DOHH2 (cell line): ENCODE results near the gene MBTPS1.

Experiments
- H3F3A ChIP-seq: fragments of 200-600 bp; sonication (generic), shearing (Covaris generic); 2 replicates; pipeline ENCODE4 v1.6.0; 2016; ENCODE audit warnings: antibody characterized with exemption, mild to moderate bottlenecking; ENCODE audit not compliant: control insufficient read depth, insufficient read depth
- H3K27ac ChIP-seq: fragments of 200-600 bp; sonication (generic); 2 replicates; pipeline ENCODE4 v1.5.1; 2014; ENCODE audit warnings: low read depth, mild to moderate bottlenecking, low read length, moderate library complexity
- H3K27me3 ChIP-seq: fragments of 200-600 bp; sonication (generic); 2 replicates; pipeline ENCODE4 v1.6.1; 2014; ENCODE audit warnings: mild to moderate bottlenecking, low read length, mixed read lengths; ENCODE audit not compliant: control insufficient read depth
- H3K36me3 ChIP-seq: fragments of 200-600 bp; sonication (generic); 2 replicates; pipeline ENCODE4 v1.6.1; 2014; ENCODE audit warnings: mild to moderate bottlenecking, low read length, moderate library complexity, mixed read lengths; ENCODE audit not compliant: control insufficient read depth
- H3K4me1 ChIP-seq: fragments of 200-600 bp; sonication (generic); 2 replicates; pipeline ENCODE4 v1.6.1; 2014; ENCODE audit warnings: mild to moderate bottlenecking, low read length, mixed read lengths; ENCODE audit not compliant: control insufficient read depth
- H3K4me2 ChIP-seq: fragments of 200-600 bp; sonication (generic); 2 replicates; pipeline ENCODE4 v1.6.0; 2014; ENCODE audit warnings: mild to moderate bottlenecking, low read length, moderate library complexity
- H3K4me3 ChIP-seq: fragments of 200-600 bp; sonication (generic); 2 replicates; pipeline ENCODE4 v1.5.1; 2014; ENCODE audit warnings: mild to moderate bottlenecking, low read length, mixed read lengths
- H3K79me2 ChIP-seq: fragments of 200-600 bp; sonication (generic); 2 replicates; pipeline ENCODE4 v1.6.1; 2014; ENCODE audit warnings: mild to moderate bottlenecking, low read length, mixed read lengths; ENCODE audit not compliant: control insufficient read depth
- H3K9me2 ChIP-seq: fragments of 200-600 bp; sonication (generic); replicated peaks from 2 replicates; pipeline ENCODE4 v1.6.1; 2014; ENCODE audit warnings: mild to moderate bottlenecking, low read length, mixed read lengths; ENCODE audit not compliant: control insufficient read depth
- H3K9me3 ChIP-seq: fragments of 200-600 bp; sonication (generic); 2 replicates; pipeline ENCODE4 v1.6.1; 2014; ENCODE audit warnings: antibody characterized with exemption, low read length, mixed read lengths; ENCODE audit not compliant: control insufficient read depth, insufficient read depth
- H4K20me1 ChIP-seq: fragments of 200-600 bp; sonication (generic); 2 replicates; pipeline ENCODE4 v1.6.0; 2014; ENCODE audit warnings: low read depth, mild to moderate bottlenecking, antibody characterized with exemption, low read length, moderate library complexity; ENCODE audit not compliant: control insufficient read depth, insufficient read depth
- CTCF ChIP-seq: fragments of 200-600 bp; sonication (generic); IDR thresholded peaks from one replicate; pipeline ENCODE4 v1.5.1; 2014; ENCODE audit warnings: antibody characterized with exemption, mild to moderate bottlenecking, low read depth, low read length; ENCODE audit not compliant: poor library complexity, severe bottlenecking
- EZH2phosphoT487 ChIP-seq: fragments of 200-600 bp; sonication (generic); IDR thresholded peaks from 2 replicates; pipeline ENCODE4 v1.6.1; 2017; ENCODE audit warnings: borderline replicate concordance, mild to moderate bottlenecking, antibody characterized with exemption, low read length, moderate library complexity, mixed read lengths

Gene MBTPS1

GRCh38 chr16:84009282-84009681 is 107.5 kb downstream of the MBTPS1 start:
- Histone ChIP-seq H3K79me2 (no peaks in the 10 kb centered on the region), H3F3A (no peaks in the 10 kb centered on the region), H3K4me1 (peaks cover 1% of the 10 kb centered on the region), H3K4me3 (no peak overlapping the region), H3K27ac (no peak overlapping the region), H3K4me2 (no peak overlapping the region), H3K9me2 (no peaks in the 10 kb centered on the region), H3K27me3 (no peaks in the 10 kb centered on the region), H4K20me1 (no peaks in the 10 kb centered on the region), H3K9me3 (no peaks in the 10 kb centered on the region), H3K36me3 (no peaks in the 10 kb centered on the region)
- TF ChIP-seq CTCF (no peak), EZH2phosphoT487 (no peak)

- H4K20me1 ChIP-seq, result no peaks in the 10 kb centered on the region
- H3K9me3 ChIP-seq, result no peaks in the 10 kb centered on the region
- TF ChIP-seq EZH2phosphoT487 (no peak), CTCF (no peak)
- H3K9me2 ChIP-seq, result no peaks in the 10 kb centered on the region
- H3F3A ChIP-seq, result no peaks in the 10 kb centered on the region
- no peaks in the 10 kb centered on the region for H3K4me1 ChIP-seq
- H3K4me3 ChIP-seq, result no peak overlapping the region
- H3K79me2 ChIP-seq, result no peaks in the 10 kb centered on the region
- H3K36me3 ChIP-seq, result no peaks in the 10 kb centered on the region
- H3K27ac ChIP-seq, result no peak overlapping the region
- H3K27me3 ChIP-seq, result no peaks in the 10 kb centered on the region
- no peak overlapping the region for H3K4me2 ChIP-seq
These were observed 108.8 kb downstream of the MBTPS1 start for GRCh38 chr16:84007965-84008364.

GRCh38 chr16:84007520-84007919 is 109.2 kb downstream of the MBTPS1 start:
- no peak overlapping the region for H3K4me2 ChIP-seq
- H3F3A ChIP-seq, result no peaks in the 10 kb centered on the region
- H3K79me2 ChIP-seq, result no peaks in the 10 kb centered on the region
- no peaks in the 10 kb centered on the region for H3K27me3 ChIP-seq
- H3K36me3 ChIP-seq, result no peaks in the 10 kb centered on the region
- no peaks in the 10 kb centered on the region for H3K4me1 ChIP-seq
- H4K20me1 ChIP-seq, result no peaks in the 10 kb centered on the region
- H3K4me3 ChIP-seq, result no peak overlapping the region
- no peak for TF ChIP-seq EZH2phosphoT487
- no peak for TF ChIP-seq CTCF
- H3K27ac ChIP-seq, result no peak overlapping the region
- no peaks in the 10 kb centered on the region for H3K9me3 ChIP-seq
- H3K9me2 ChIP-seq, result no peaks in the 10 kb centered on the region

- Histone ChIP-seq H3K4me1 (no peaks in the 10 kb centered on the region), H3K79me2 (no peaks in the 10 kb centered on the region), H3K27me3 (no peaks in the 10 kb centered on the region), H3K9me3 (no peaks in the 10 kb centered on the region), H3K9me2 (no peaks in the 10 kb centered on the region), H3K4me3 (no peak overlapping the region), H3F3A (no peaks in the 10 kb centered on the region), H3K36me3 (no peaks in the 10 kb centered on the region), H3K4me2 (no peak overlapping the region), H3K27ac (no peak overlapping the region), H4K20me1 (no peaks in the 10 kb centered on the region)
- TF ChIP-seq CTCF, result no peak
- TF ChIP-seq EZH2phosphoT487, result no peak
These were observed 111.4 kb downstream of the MBTPS1 start for GRCh38 chr16:84005391-84005790.
